ENCODE results near the gene AOPEP. TPM values are rescaled to one million over a fixed set of nuclear protein-coding genes. Genes with fewer than 3 reads are reported as not detected.

Gene AOPEP
- total and polyA plus RNA-seq, 9 of the 15 experiments (the other 6 are each of a cell fraction or from before 2014, with no cell fraction given), result 4.5 to 19.3 (median 13.5) TPM

- no peak for TF ChIP-seq ZBTB5 (IDR thresholded peaks at IDR 0.05)
- no peak for TF ChIP-seq KAT8 (IDR thresholded peaks at IDR 0.05; ENCODE audit: low read depth)
- no peak for TF ChIP-seq ADNP (tag; IDR thresholded peaks at IDR 0.05)
- no peak for TF ChIP-seq CEBPG (CRISPR knock-in tag; IDR thresholded peaks at IDR 0.05)
- TF ChIP-seq CEBPG (tag; conservative IDR thresholded peaks at IDR 0.05 in 1 of 2, IDR thresholded peaks at IDR 0.05 in 1 of 2), result no peak
Observed at GRCh38 chr9:94850540-94851434, 124.3 kb downstream of the AOPEP start (continued).

GRCh38 chr9:94851467-94851866 is 125.0 kb downstream of the AOPEP start:
- FAIRE-seq (no peak), DNase-seq (ENCODE audit: extremely low read depth in 1 of 4, low spot score in 3 of 4) (no peak), ATAC-seq (no peak)
- Histone ChIP-seq H3K9me1 (ENCODE audit: control insufficient read depth, insufficient read depth, low read length) (no peaks in the 10 kb centered on the region), H3K4me2 (ENCODE audit: insufficient read depth, low read length) (no peak overlapping the region), H3K9me3 (replicated peaks; ENCODE audit: control insufficient read depth, insufficient read depth, low read depth, low read length) (no peaks in the 10 kb centered on the region), H3K4me1 (replicated peaks in 1 of 2; ENCODE audit: control insufficient read depth in 2 of 2, insufficient read depth in 2 of 2, low read length in 2 of 2) (no peaks in the 10 kb centered on the region), H3K27ac (ENCODE audit: extremely low read depth, low read depth, low read length) (no peak overlapping the region), H3K27me3 (ENCODE audit: control insufficient read depth in 2 of 2, insufficient read depth in 2 of 2, low read length in 2 of 2) (no peaks in the 10 kb centered on the region), H3K4me3 (no peak overlapping the region), H3K36me3 (ENCODE audit: control insufficient read depth, insufficient read depth, low read length) (no peaks in the 10 kb centered on the region), H3K79me2 (ENCODE audit: control insufficient read depth, insufficient read depth, low read length) (no peaks in the 10 kb centered on the region), H4K20me1 (replicated peaks; ENCODE audit: control insufficient read depth, insufficient read depth, low read length) (0 out of 2 replicates have a peak, but pooled peaks cover 4% of the 10 kb centered on the region), H2AFZ (ENCODE audit: low read depth, low read length) (no peak overlapping the region), H3K9ac (ENCODE audit: insufficient read depth in 1 of 2, low read depth in 2 of 2, low read length in 2 of 2) (no peak overlapping the region)
- ChIA-PET POLR2A (interaction anchor here (0.5 kb wide), 1 partner anchor 100 kb away, joined by 3 read pairs; no protein-coding TSS in a partner anchor), CTCF (ENCODE audit: low intra/inter-chr PET ratio) (no interaction called here)
- intact Hi-C loops (cut with micrococcal nuclease) (no loop called here), in situ Hi-C loops (cut with MboI) (no loop called here)
- TF ChIP-seq PKNOX1 (IDR thresholded peaks at IDR 0.05) (no peak), SNIP1 (IDR thresholded peaks at IDR 0.05; ENCODE audit: low read depth) (no peak), NELFE (IDR thresholded peaks at IDR 0.05; ENCODE audit: insufficient read depth, insufficient read length) (no peak), TAF7 (tag; IDR thresholded peaks at IDR 0.05) (no peak), ATF7 (IDR thresholded peaks at IDR 0.05) (no peak), NCOA2 (IDR thresholded peaks at IDR 0.05; ENCODE audit: partially characterized antibody in 2 of 2) (no peak), NCOA6 (IDR thresholded peaks at IDR 0.05) (no peak), SIRT6 (IDR thresholded peaks at IDR 0.05; ENCODE audit: low read depth, low read length) (no peak), CHAMP1 (IDR thresholded peaks at IDR 0.05) (no peak)
- 40% methylated on average over 4 of the region's 4 CpGs for WGBS (ENCODE audit: insufficient coverage, low coverage, missing lambda C conversion rate)
- no TSS peak for BruUV-seq (replicated peaks)

All from K562 (cell line).